ENCODE data around the gene PRKN.
A peak's percentile ranks its signal among the peaks of the same experiment; 100 is the strongest.

PRKN gene

DNA sequence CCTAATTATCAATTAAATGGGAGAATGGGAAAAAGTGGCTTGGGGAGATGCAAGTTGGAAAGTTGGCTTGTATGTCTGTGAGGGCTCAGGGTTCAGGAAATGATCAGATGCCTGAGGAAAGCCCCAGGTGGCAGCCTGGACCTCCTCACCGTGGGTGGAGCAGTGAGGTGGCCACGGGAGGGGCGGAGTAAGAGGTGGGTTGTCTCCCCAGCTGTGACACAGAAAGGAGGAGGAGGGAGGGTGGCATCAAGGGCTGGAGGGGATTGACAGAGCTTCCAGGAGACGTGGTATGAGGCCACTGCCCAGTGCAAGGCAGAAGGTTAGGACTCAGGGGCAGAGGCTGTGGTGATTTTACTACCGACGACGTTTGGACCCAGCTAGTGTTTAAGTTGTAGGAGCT is 672.2 kb downstream of the PRKN start:
- in situ Hi-C loops (cut with MboI; ENCODE audit: low sequenced_read_pairs, unreplicated experiment), result no loop called here
- no peak for DNase-seq (ENCODE audit: low spot score)
- TF ChIP-seq CTCF (IDR thresholded peaks at IDR 0.05; ENCODE audit: borderline replicate concordance, control extremely low read depth, extremely low read depth, insufficient read depth, missing control alignments), result no peak

GRCh38 chr6:162053084-162053483 is 674.5 kb downstream of the PRKN start:
- in situ Hi-C loops (cut with MboI; ENCODE audit: low sequenced_read_pairs, unreplicated experiment), result no loop called here
- DNase-seq (ENCODE audit: low spot score), result no peak
- TF ChIP-seq CTCF (IDR thresholded peaks at IDR 0.05; ENCODE audit: borderline replicate concordance, control extremely low read depth, extremely low read depth, insufficient read depth, missing control alignments), result no peak

GRCh38 chr6:162050579-162050978 is 677.0 kb downstream of the PRKN start:
- no peak for DNase-seq (ENCODE audit: low spot score)
- TF ChIP-seq CTCF (IDR thresholded peaks at IDR 0.05; ENCODE audit: borderline replicate concordance, control extremely low read depth, extremely low read depth, insufficient read depth, missing control alignments), result no peak
- in situ Hi-C loops (cut with MboI; ENCODE audit: low sequenced_read_pairs, unreplicated experiment), result no loop called here

DNA sequence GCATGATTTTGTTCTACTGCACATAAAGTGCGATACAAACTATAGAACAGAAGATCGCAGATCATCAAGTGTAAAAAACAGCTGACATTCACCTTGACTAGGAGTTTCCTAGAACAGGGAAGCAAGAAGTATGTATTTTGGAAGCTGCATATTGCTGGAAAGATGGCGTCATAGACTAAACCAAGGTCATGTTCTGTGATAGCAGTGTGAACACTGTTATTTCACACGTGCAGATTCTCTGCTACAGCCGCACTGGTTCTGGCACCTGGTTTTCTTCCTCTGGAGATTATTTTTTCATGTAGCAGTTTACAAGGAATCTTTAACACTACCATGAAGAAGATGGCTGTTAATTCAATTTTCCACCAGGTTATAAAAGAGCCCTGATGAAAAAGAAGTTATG is 681.2 kb downstream of the PRKN start:
- TF ChIP-seq CTCF (IDR thresholded peaks at IDR 0.05; ENCODE audit: borderline replicate concordance, control extremely low read depth, extremely low read depth, insufficient read depth, missing control alignments), result no peak
- no peak for DNase-seq (ENCODE audit: low spot score)
- in situ Hi-C loops (cut with MboI; ENCODE audit: low sequenced_read_pairs, unreplicated experiment), result no loop called here

DNA sequence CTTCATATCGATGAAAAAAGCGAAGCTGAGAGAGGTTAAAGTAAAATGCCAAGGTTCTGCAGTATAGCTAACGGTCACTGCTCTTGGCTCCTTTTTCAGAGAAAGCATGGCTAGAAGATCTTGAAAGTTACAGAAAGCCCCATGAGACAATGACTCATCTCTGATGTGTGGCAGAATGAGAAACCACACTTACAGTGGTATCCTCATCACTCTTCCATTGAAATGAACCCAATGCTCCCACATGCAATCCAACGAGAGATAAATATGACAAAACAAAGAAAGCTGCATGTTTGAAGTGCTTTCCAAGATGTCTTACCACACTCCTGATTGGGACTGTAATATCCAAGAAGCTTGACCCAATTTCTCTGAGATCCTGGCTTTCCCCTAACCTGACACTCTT is 694.9 kb downstream of the PRKN start:
- peak; percentile 15 for DNase-seq (ENCODE audit: low spot score)
- no peak for TF ChIP-seq CTCF (IDR thresholded peaks at IDR 0.05; ENCODE audit: borderline replicate concordance, control extremely low read depth, extremely low read depth, insufficient read depth, missing control alignments)
- in situ Hi-C loops (cut with MboI; ENCODE audit: low sequenced_read_pairs, unreplicated experiment), result no loop called here

DNA sequence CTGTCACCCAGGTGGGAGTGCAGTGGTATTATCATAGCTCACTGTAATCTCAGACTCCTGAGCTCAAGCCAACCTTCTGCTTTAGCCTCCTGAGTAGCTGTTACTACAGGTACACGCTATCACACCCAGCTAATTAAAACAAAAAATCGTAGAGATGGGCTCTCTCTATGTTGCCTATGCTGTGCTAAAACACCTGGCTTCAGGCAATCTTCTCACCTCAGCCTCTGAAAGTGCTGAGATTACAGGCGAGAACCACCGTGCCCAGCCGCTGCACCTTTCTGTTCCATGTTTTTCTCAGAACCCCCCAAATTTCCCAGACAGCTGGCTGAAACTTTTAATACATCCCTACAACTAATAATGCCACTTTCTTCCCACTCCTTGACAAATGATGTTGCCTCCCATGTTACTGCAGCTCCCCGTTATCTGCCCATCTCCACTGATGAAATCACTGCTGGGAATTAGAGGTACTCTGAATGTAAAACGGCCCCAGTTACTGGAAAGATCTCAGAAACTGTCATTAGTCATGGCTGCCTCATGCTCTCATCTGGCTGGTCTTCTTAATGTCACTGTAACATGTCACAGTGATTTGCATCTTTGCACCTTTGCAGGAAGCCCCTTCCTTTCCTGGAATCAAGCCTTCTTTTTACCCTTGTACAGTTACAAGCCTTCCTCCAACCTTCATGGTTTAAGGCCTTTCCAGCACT is 697.5 kb downstream of the PRKN start:
- no peak for DNase-seq (ENCODE audit: low spot score)
- in situ Hi-C loops (cut with MboI; ENCODE audit: low sequenced_read_pairs, unreplicated experiment), result no loop called here
- no peak for TF ChIP-seq CTCF (IDR thresholded peaks at IDR 0.05; ENCODE audit: borderline replicate concordance, control extremely low read depth, extremely low read depth, insufficient read depth, missing control alignments)

Data from GM13976 (cell line).